ENCODE data around the gene COQ5. TPM values are rescaled to one million over a fixed set of nuclear protein-coding genes. Genes with fewer than 3 reads are reported as not detected.

The COQ5 gene
- total RNA-seq, 1 experiment from 2014 or later: 31.5 TPM

DNA sequence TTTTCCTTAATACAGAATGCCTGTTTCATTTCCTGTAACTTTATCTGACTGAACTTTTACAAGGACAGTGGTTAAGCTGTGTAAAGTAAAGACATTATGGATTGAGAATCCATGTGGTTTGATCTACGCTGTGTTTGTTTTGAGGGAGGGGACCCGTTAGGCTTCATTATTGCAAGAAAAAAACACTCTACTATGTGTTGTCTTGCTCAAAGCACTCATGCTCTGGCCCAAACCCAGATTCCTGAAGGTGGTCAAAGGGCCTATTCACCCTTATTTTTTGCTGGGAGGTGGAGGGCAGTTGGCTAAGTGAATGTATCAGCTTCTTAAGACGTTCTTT, 17.1 kb upstream of the COQ5 start:
- Histone ChIP-seq H3K4me2 (ENCODE audit: low read depth, low read length, poor library complexity, severe bottlenecking) (no peak overlapping the region), H3K4me3 (ENCODE audit: low read length) (no peak overlapping the region), H3K9ac (ENCODE audit: low read length) (no peak overlapping the region), H3K27ac (ENCODE audit: low read length) (no peak overlapping the region), H3K9me3 (ENCODE audit: low read length) (no peaks in the 10 kb centered on the region), H3K79me2 (ENCODE audit: low read length) (peaks cover 82% of the 10 kb centered on the region), H3K9me2 (replicated peaks; ENCODE audit: insufficient read depth, low read length) (no peaks in the 10 kb centered on the region), H3K4me1 (ENCODE audit: low read length) (no peaks in the 10 kb centered on the region), H2AFZ (ENCODE audit: low read length) (no peak overlapping the region), H4K20me1 (ENCODE audit: insufficient read depth, low read depth, low read length) (peaks cover 4% of the 10 kb centered on the region), H3K36me3 (ENCODE audit: insufficient read depth, low read length) (peaks cover 45% of the 10 kb centered on the region; the same call in 1 of the 2 replicates), H3K27me3 (ENCODE audit: low read length) (no peaks in the 10 kb centered on the region)
- no peak for DNase-seq

DNA sequence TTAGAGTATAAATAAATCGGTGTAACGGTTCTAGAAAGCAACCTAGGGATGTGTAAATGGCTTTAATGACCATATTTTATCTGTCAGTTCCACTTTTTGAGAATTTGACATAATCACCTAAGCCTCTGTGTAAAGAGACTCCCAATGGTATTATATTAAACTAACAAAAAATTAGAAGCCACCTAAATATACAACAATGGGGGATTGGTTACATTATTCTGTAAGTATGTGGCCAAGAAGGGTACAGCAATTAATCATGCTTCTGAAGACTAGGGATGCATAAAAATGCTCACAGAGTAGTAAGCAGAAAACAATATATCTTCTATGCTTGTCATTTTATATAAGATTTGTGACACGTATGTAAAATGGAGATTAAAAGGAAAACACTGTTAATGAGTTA, 15.7 kb upstream of the COQ5 start:
- Histone ChIP-seq H3K79me2 (ENCODE audit: low read length) (peaks cover 89% of the 10 kb centered on the region), H3K4me1 (ENCODE audit: low read length) (no peaks in the 10 kb centered on the region), H3K9me3 (ENCODE audit: low read length) (no peaks in the 10 kb centered on the region), H3K9ac (ENCODE audit: low read length) (no peak overlapping the region), H3K27ac (ENCODE audit: low read length) (no peak overlapping the region), H3K4me3 (ENCODE audit: low read length) (no peak overlapping the region), H3K9me2 (replicated peaks; ENCODE audit: insufficient read depth, low read length) (no peaks in the 10 kb centered on the region), H4K20me1 (ENCODE audit: insufficient read depth, low read depth, low read length) (peaks cover 4% of the 10 kb centered on the region), H3K4me2 (ENCODE audit: low read depth, low read length, poor library complexity, severe bottlenecking) (no peak overlapping the region), H2AFZ (ENCODE audit: low read length) (no peak overlapping the region), H3K27me3 (ENCODE audit: low read length) (no peaks in the 10 kb centered on the region), H3K36me3 (ENCODE audit: insufficient read depth, low read length) (peaks cover 48% of the 10 kb centered on the region; the same call in 1 of the 2 replicates)
- no peak for DNase-seq

DNA sequence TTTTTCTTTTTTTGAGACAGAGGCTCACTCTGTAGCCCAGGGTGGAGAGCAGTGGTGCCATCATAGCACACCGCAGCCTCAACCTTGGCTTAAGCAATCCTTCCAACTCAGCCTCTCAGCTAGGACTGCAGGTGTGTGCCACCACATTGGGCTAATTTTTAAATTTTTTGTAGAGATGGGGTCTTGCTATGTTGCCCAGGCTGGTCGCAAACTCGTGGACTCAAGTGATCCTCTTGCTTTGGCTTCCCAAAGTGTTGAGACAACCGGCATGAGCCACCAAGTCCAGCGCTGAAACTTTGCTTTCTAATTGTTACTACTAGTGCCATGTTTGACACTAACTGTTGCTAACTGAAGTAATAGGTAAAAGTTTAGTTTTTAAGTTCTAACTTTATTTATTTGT, 13.2 kb upstream of the COQ5 start:
- peaks cover 38% of the 10 kb centered on the region; the same call in 1 of the 2 replicates for H3K36me3 ChIP-seq (ENCODE audit: insufficient read depth, low read length)
- peaks cover 4% of the 10 kb centered on the region for H4K20me1 ChIP-seq (ENCODE audit: insufficient read depth, low read depth, low read length)

DNA sequence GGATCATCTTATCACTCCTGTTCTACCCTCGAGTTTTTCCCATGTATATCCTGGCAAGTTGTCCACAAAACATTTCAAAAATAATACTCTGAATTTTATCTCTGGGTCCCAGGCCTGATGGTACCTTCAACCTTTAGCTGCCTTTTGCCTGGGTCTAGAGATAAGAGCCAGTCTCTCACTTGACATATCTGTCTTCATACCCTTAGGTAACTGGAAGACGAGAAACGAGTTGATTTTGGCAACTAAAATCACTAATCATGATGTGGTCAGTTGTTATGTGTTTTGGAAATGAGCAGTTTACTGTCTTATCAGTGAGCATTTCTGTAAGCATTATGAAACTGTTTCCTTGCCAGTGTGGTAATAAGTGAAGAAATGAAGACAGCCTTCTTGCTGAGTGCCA, 11.5 kb upstream of the COQ5 start:
- no peak for DNase-seq
- Histone ChIP-seq H3K27me3 (ENCODE audit: low read length) (no peaks in the 10 kb centered on the region), H3K36me3 (ENCODE audit: insufficient read depth, low read length) (peaks cover 36% of the 10 kb centered on the region; the same call in 1 of the 2 replicates), H4K20me1 (ENCODE audit: insufficient read depth, low read depth, low read length) (peaks cover 18% of the 10 kb centered on the region), H3K4me2 (ENCODE audit: low read depth, low read length, poor library complexity, severe bottlenecking) (no peak overlapping the region), H3K79me2 (ENCODE audit: low read length) (peaks cover 96% of the 10 kb centered on the region), H2AFZ (ENCODE audit: low read length) (no peak overlapping the region), H3K9ac (ENCODE audit: low read length) (no peak overlapping the region), H3K9me3 (ENCODE audit: low read length) (no peaks in the 10 kb centered on the region), H3K4me1 (ENCODE audit: low read length) (peaks cover 38% of the 10 kb centered on the region), H3K4me3 (ENCODE audit: low read length) (no peak overlapping the region), H3K27ac (ENCODE audit: low read length) (no peak overlapping the region), H3K9me2 (replicated peaks; ENCODE audit: insufficient read depth, low read length) (no peaks in the 10 kb centered on the region)

More for the DNA sequence above, 13.2 kb upstream of the COQ5 start:
- H3K9ac ChIP-seq (ENCODE audit: low read length): no peak overlapping the region
- no peak overlapping the region for H3K27ac ChIP-seq (ENCODE audit: low read length)
- no peaks in the 10 kb centered on the region for H3K9me2 ChIP-seq (replicated peaks; ENCODE audit: insufficient read depth, low read length)
- no peak overlapping the region for H3K4me2 ChIP-seq (ENCODE audit: low read depth, low read length, poor library complexity, severe bottlenecking)
- H3K27me3 ChIP-seq (ENCODE audit: low read length): no peaks in the 10 kb centered on the region
- no peak for DNase-seq
- peaks cover 95% of the 10 kb centered on the region for H3K79me2 ChIP-seq (ENCODE audit: low read length)
- H3K4me1 ChIP-seq (ENCODE audit: low read length): peaks cover 21% of the 10 kb centered on the region
- H2AFZ ChIP-seq (ENCODE audit: low read length): no peak overlapping the region
- no peaks in the 10 kb centered on the region for H3K9me3 ChIP-seq (ENCODE audit: low read length)
- no peak overlapping the region for H3K4me3 ChIP-seq (ENCODE audit: low read length)

DNA sequence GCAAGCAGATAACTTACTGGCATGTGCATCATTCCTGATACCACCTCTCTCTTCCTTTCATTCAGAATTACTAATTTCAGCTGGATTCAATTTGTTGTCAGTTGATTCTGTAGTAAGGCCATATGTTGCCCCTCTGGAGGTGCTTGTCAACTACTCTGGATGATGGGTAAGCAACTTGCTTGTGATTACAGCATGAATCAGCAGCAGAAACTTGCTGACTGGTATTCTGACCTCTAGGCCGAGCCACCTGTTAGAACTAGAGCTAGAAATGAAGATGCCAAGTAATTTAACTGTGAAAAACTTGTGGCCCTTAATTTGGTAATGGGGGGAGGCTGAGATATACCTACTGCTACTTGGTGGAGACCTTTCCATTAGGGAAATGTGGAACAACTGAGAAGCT, 10.3 kb upstream of the COQ5 start:
- no peak overlapping the region for H3K27ac ChIP-seq (ENCODE audit: low read length)
- H3K9me2 ChIP-seq (replicated peaks; ENCODE audit: insufficient read depth, low read length): no peaks in the 10 kb centered on the region
- H3K4me2 ChIP-seq (ENCODE audit: low read depth, low read length, poor library complexity, severe bottlenecking): no peak overlapping the region
- no peak for DNase-seq
- peaks cover 18% of the 10 kb centered on the region for H4K20me1 ChIP-seq (ENCODE audit: insufficient read depth, low read depth, low read length)
- H3K4me3 ChIP-seq (ENCODE audit: low read length): no peak overlapping the region
- no peak overlapping the region for H3K9ac ChIP-seq (ENCODE audit: low read length)
- H3K79me2 ChIP-seq (ENCODE audit: low read length): peaks cover 100% of the 10 kb centered on the region
- H2AFZ ChIP-seq (ENCODE audit: low read length): no peak overlapping the region
- H3K9me3 ChIP-seq (ENCODE audit: low read length): no peaks in the 10 kb centered on the region
- H3K4me1 ChIP-seq (ENCODE audit: low read length): peaks cover 42% of the 10 kb centered on the region
- H3K36me3 ChIP-seq (ENCODE audit: insufficient read depth, low read length): peaks cover 36% of the 10 kb centered on the region; the same call in 1 of the 2 replicates
- no peaks in the 10 kb centered on the region for H3K27me3 ChIP-seq (ENCODE audit: low read length)

DNA sequence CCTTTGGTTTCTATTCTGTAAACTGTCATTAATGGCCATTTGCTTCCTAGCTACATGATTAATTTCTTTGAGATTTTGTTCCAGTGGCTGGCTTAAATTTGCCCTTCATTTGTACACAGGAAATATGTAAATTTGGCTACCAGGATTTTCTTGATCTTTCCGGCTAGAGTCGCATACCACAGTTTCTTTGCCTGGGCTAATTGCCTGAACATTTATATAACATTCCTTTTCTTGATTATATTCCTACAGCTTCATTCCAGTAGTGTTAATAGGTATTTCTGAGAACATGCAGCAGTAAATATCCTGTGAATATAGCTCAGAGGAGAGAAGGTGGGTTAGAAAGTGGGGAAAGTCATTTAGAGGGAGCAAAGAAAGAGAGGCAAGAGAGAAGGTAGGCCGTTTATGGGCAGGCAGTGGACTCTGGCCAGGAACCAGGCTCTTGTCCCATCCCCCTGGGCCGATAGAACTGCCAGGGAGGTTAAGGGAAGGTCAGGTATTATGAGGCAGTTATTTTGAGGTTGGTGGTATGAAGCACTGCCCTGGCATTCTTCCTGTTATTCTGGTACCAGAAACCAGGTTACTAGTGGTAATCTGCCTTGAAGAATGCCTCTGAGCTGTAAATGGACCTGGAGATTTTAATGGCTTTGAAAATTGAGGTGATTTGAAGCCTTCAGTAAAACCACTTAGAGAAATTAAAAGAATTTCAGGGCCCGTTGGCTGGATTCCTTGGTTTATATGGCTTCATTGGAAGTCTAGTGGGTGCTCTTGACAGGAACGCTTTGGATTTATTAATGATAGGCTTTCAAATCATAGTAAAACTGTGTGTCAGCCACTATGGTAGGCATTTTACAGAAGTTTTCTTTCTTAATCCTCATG, 9.6 kb upstream of the COQ5 start:
- peaks cover 92% of the 10 kb centered on the region for H3K79me2 ChIP-seq (ENCODE audit: low read length)
- peak overlapping the region; percentile 67 for H3K27ac ChIP-seq (ENCODE audit: low read length)
- no peaks in the 10 kb centered on the region for H3K9me3 ChIP-seq (ENCODE audit: low read length)
- peaks cover 36% of the 10 kb centered on the region; the same call in 1 of the 2 replicates for H3K36me3 ChIP-seq (ENCODE audit: insufficient read depth, low read length)
- no peaks in the 10 kb centered on the region for H3K9me2 ChIP-seq (replicated peaks; ENCODE audit: insufficient read depth, low read length)
- H3K9ac ChIP-seq (ENCODE audit: low read length): peak overlapping the region; percentile 28
- peak overlapping the region; percentile 94 for H3K4me2 ChIP-seq (ENCODE audit: low read depth, low read length, poor library complexity, severe bottlenecking)
- no peaks in the 10 kb centered on the region for H3K27me3 ChIP-seq (ENCODE audit: low read length)
- peaks cover 42% of the 10 kb centered on the region for H3K4me1 ChIP-seq (ENCODE audit: low read length)
- no peak overlapping the region for H2AFZ ChIP-seq (ENCODE audit: low read length)
- H3K4me3 ChIP-seq (ENCODE audit: low read length): peak overlapping the region; percentile 89
- H4K20me1 ChIP-seq (ENCODE audit: insufficient read depth, low read depth, low read length): peaks cover 15% of the 10 kb centered on the region
- peak; percentile 55 for DNase-seq

DNA sequence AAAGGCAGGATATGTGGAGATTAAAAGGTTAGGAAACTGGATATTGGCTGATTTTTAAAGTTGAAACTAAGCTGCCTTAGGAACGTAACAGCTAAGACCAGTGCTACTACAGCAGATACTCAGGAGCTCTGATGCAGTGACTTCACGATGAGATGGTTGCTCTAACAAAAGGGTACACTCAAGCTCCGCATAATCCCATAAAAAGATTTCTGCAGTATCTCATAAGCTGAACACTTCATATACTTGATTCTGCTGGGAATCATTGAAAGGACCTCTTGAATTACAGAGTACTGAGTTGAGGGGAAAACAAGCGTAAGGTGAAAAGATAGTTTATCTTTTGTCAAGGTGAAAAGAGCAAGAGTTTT, 8.9 kb upstream of the COQ5 start:
- peak overlapping the region; percentile 94 for H3K4me2 ChIP-seq (ENCODE audit: low read depth, low read length, poor library complexity, severe bottlenecking)
- no peak for DNase-seq

DNA sequence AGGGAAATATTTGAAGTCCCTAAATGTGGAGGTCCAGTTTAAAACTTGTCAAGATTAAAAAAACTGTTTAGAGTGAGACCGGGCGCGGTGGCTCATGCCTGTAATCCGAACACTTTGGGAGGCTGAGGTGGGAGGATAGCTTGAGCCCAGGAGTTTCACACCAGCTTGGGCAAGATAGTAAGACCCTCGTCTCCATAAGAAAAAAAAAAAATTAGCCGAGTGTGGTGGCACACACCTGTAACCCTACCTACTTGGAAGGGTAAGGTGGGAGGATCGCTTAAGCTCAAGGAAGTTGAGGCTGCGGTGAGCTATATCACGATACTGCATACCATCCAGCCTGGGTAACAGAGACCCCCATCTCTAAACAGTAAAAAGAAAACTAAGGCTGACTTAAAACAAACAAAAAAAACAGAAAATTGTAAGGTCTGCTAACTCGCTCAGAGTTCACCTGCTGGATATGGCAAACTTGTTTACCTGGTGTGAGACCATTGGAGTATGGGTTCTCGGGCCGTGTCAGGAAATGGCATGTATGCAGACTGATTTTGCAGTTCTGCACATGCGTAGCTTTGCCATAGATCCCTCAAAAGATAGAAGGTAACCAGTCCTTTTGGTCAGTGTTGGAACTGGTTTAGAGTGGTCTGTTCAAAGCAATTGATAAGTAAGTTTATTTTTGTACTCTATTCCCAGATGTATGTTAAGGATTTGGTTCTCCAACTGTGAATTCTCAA, 7.3 kb upstream of the COQ5 start:
- Histone ChIP-seq H3K9me2 (replicated peaks; ENCODE audit: insufficient read depth, low read length) (no peaks in the 10 kb centered on the region), H3K27me3 (ENCODE audit: low read length) (no peaks in the 10 kb centered on the region), H3K27ac (ENCODE audit: low read length) (peak overlapping the region; percentile 90), H2AFZ (ENCODE audit: low read length) (no peak overlapping the region), H3K4me1 (ENCODE audit: low read length) (peaks cover 48% of the 10 kb centered on the region), H3K4me2 (ENCODE audit: low read depth, low read length, poor library complexity, severe bottlenecking) (peak overlapping the region; percentile 94), H3K79me2 (ENCODE audit: low read length) (peaks cover 69% of the 10 kb centered on the region), H3K9ac (ENCODE audit: low read length) (peak overlapping the region; percentile 84), H3K36me3 (ENCODE audit: insufficient read depth, low read length) (peaks cover 28% of the 10 kb centered on the region; the same call in 1 of the 2 replicates), H3K4me3 (ENCODE audit: low read length) (peak overlapping the region; percentile 89), H3K9me3 (ENCODE audit: low read length) (no peaks in the 10 kb centered on the region), H4K20me1 (ENCODE audit: insufficient read depth, low read depth, low read length) (peaks cover 14% of the 10 kb centered on the region; the same call in 1 of the 2 replicates)
- DNase-seq: no peak

More for the DNA sequence above, 8.9 kb upstream of the COQ5 start:
- Histone ChIP-seq H3K9me2 (replicated peaks; ENCODE audit: insufficient read depth, low read length) (no peaks in the 10 kb centered on the region), H3K27ac (ENCODE audit: low read length) (peak overlapping the region; percentile 67), H3K27me3 (ENCODE audit: low read length) (no peaks in the 10 kb centered on the region), H4K20me1 (ENCODE audit: insufficient read depth, low read depth, low read length) (peaks cover 14% of the 10 kb centered on the region), H3K36me3 (ENCODE audit: insufficient read depth, low read length) (peaks cover 31% of the 10 kb centered on the region; the same call in 1 of the 2 replicates), H3K9me3 (ENCODE audit: low read length) (no peaks in the 10 kb centered on the region), H2AFZ (ENCODE audit: low read length) (no peak overlapping the region), H3K9ac (ENCODE audit: low read length) (peak overlapping the region; percentile 28), H3K79me2 (ENCODE audit: low read length) (peaks cover 85% of the 10 kb centered on the region), H3K4me3 (ENCODE audit: low read length) (peak overlapping the region; percentile 89; the same call in 1 of the 2 replicates), H3K4me1 (ENCODE audit: low read length) (peaks cover 43% of the 10 kb centered on the region)
